MCF 10A (cell line): Measurements from ENCODE around the gene TLK1. TPM values are rescaled to one million over a fixed set of nuclear protein-coding genes. Genes with fewer than 3 reads are reported as not detected.

Experiments used
- BruUV-seq: library from RNA; stranded (reverse); fragments of 400-500 nt; replicated peaks from 2 replicates; lab custom pipeline; 2021; lab: Mats Ljungman, UMichigan
- CTCF ChIA-PET: fragments of 300-600 bp; sonication (Branson Sonifier 250); formaldehyde crosslinking; extraction: SDS; loops from one replicate; lab custom pipeline; 2021; ENCODE audit warnings: antibody characterized with exemption, inconsistent platforms; lab: Yijun Ruan, JAX
- POLR2A ChIA-PET: fragments of 300-600, 350-650 bp; sonication (Branson Sonifier 250); formaldehyde crosslinking; extraction: SDS; loops from one replicate; lab custom pipeline; 2020; ENCODE audit warnings: antibody characterized with exemption, inconsistent platforms; lab: Yijun Ruan, JAX
- DNase-seq: peaks from one replicate; pipeline ENCODE4 v3.0.0-alpha.2; 2018; ENCODE audit not compliant: unreplicated experiment
- H3K27ac Mint-ChIP-seq: one replicate; pipeline ENCODE4 v1.8.0; 2022; ENCODE audit warnings: mild to moderate bottlenecking, low read depth, mixed read lengths; ENCODE audit not compliant: unreplicated experiment
- H3K27me3 Mint-ChIP-seq: one replicate; pipeline ENCODE4 v1.8.0; 2022; ENCODE audit warnings: mixed read lengths; ENCODE audit not compliant: insufficient read depth, unreplicated experiment
- H3K36me3 Mint-ChIP-seq: one replicate; pipeline ENCODE4 v1.8.0; 2022; ENCODE audit warnings: mild to moderate bottlenecking, moderate library complexity, mixed read lengths; ENCODE audit not compliant: insufficient read depth, unreplicated experiment
- H3K4me1 Mint-ChIP-seq: one replicate; pipeline ENCODE4 v1.8.0; 2022; ENCODE audit warnings: mixed read lengths; ENCODE audit not compliant: insufficient read depth, unreplicated experiment
- H3K4me3 Mint-ChIP-seq: one replicate; pipeline ENCODE4 v1.8.0; 2022; ENCODE audit warnings: mild to moderate bottlenecking, moderate library complexity, mixed read lengths; ENCODE audit not compliant: unreplicated experiment
- H3K9me3 Mint-ChIP-seq: one replicate; pipeline ENCODE4 v1.8.0; 2022; ENCODE audit warnings: mixed read lengths; ENCODE audit not compliant: unreplicated experiment
- intact Hi-C: fragments of 100-400 bp; cut with micrococcal nuclease; formaldehyde crosslinking; loops from 2 replicates; pipeline ENCODE4 v1.14.1; 2022
- total RNA-seq: library from RNA; stranded (reverse); gene quantifications from 2 replicates; pipeline ENCODE4 v1.2.3, GENCODE V29; 2022
- TF ChIP-seq, protein P1 (sequence below): fragments of 200-600 bp; IDR thresholded peaks from one replicate; pipeline ENCODE4 v1.8.0; 2022; ENCODE audit warnings: antibody characterized with exemption, mild to moderate bottlenecking; ENCODE audit not compliant: unreplicated experiment

The TLK1 gene
- total RNA-seq, 1 experiment from 2014 or later = 60.6 TPM

DNA sequence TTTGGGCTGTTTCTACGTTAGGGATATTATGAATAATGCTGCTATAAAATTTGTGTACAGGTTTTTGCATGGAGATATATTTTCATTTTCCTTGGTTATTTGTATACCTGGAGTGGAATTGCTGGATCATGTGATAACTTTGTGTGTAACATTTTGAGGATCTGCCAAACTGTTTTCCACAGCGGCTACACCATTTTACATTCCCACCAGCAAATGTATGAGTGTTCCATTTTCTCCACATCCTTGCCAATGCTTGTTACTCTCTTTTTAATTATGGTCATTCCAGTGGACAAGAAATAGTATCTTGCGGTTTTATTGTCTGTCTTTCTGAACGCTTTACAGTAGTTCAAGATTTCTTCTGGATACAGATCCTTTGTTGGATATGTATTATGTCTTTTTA is 218.1 kb downstream of the TLK1 start:
- intact Hi-C loops = no loop called here
- Mint-ChIP-seq H3K9me3 (no peaks in the 10 kb centered on the region), H3K4me3 (no peak overlapping the region), H3K27ac (no peak overlapping the region), H3K27me3 (no peaks in the 10 kb centered on the region), H3K36me3 (peaks cover 20% of the 10 kb centered on the region), H3K4me1 (peaks cover 39% of the 10 kb centered on the region)
- TF ChIP-seq, protein P1, sequence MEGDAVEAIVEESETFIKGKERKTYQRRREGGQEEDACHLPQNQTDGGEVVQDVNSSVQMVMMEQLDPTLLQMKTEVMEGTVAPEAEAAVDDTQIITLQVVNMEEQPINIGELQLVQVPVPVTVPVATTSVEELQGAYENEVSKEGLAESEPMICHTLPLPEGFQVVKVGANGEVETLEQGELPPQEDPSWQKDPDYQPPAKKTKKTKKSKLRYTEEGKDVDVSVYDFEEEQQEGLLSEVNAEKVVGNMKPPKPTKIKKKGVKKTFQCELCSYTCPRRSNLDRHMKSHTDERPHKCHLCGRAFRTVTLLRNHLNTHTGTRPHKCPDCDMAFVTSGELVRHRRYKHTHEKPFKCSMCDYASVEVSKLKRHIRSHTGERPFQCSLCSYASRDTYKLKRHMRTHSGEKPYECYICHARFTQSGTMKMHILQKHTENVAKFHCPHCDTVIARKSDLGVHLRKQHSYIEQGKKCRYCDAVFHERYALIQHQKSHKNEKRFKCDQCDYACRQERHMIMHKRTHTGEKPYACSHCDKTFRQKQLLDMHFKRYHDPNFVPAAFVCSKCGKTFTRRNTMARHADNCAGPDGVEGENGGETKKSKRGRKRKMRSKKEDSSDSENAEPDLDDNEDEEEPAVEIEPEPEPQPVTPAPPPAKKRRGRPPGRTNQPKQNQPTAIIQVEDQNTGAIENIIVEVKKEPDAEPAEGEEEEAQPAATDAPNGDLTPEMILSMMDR = no peak
- CTCF ChIA-PET = interaction anchor here (1.1 kb wide), 1 partner anchor 13 kb away, joined by 7 read pairs; no protein-coding TSS in a partner anchor
- BruUV-seq = no TSS peak
- POLR2A ChIA-PET = interaction anchor here (0.5 to 4.9 kb wide), 2 partner anchors 13 to 218 kb away, joined by 3 to 38 read pairs; partner anchors contain the start of gene GORASP2
- DNase-seq = no peak

Other genes starting within 250 kb of the TLK1 start
- 140 and 168 TPM in 2 replicates for gene GORASP2, start 231.6 kb downstream of the TLK1 start, total RNA-seq